IPS-18a (cell line): ENCODE results near the gene TJP1.
A peak's percentile ranks its signal among the peaks of the same experiment; 100 is the strongest.
"Not testable (repeated sequence)": the region's sequence is repeated elsewhere in the genome, so short reads cannot be mapped to it uniquely, and the experiment has no call there.

Source experiments
- H3K27ac ChIP-seq: one replicate; pipeline ENCODE4 v1.5.1; 2013; ENCODE audit warnings: low read length
- H3K27me3 ChIP-seq: one replicate; pipeline ENCODE4 v1.6.1; 2013; ENCODE audit warnings: mild to moderate bottlenecking, low read length; ENCODE audit not compliant: control insufficient read depth, insufficient read depth
- H3K36me3 ChIP-seq: one replicate; pipeline ENCODE4 v1.6.1; 2013; ENCODE audit warnings: low read depth, low read length; ENCODE audit not compliant: control insufficient read depth
- H3K4me1 ChIP-seq: one replicate; pipeline ENCODE4 v1.6.1; 2013; ENCODE audit warnings: low read depth, low read length; ENCODE audit not compliant: control insufficient read depth
- H3K4me3 ChIP-seq: one replicate; pipeline ENCODE4 v1.5.1; 2013; ENCODE audit warnings: low read length
- H3K9ac ChIP-seq: one replicate; pipeline ENCODE4 v1.6.1; 2013; ENCODE audit warnings: mild to moderate bottlenecking, low read length, moderate library complexity
- H3K9me3 ChIP-seq: one replicate; pipeline ENCODE4 v1.6.1; 2013; ENCODE audit warnings: low read depth, low read length; ENCODE audit not compliant: control insufficient read depth

TJP1 gene

GRCh38 chr15:29674661-29675533 lies 147.4 kb downstream of the TJP1 start:
- peaks cover 7% of the 10 kb centered on the region for H3K4me1 ChIP-seq
- H3K9ac ChIP-seq: peak overlapping the region; percentile 14
- no peak overlapping the region for H3K27ac ChIP-seq
- no peaks in the 10 kb centered on the region for H3K36me3 ChIP-seq
- H3K9me3 ChIP-seq: no peaks in the 10 kb centered on the region
- H3K4me3 ChIP-seq: peak overlapping the region; percentile 65
- H3K27me3 ChIP-seq: no peaks in the 10 kb centered on the region

DNA sequence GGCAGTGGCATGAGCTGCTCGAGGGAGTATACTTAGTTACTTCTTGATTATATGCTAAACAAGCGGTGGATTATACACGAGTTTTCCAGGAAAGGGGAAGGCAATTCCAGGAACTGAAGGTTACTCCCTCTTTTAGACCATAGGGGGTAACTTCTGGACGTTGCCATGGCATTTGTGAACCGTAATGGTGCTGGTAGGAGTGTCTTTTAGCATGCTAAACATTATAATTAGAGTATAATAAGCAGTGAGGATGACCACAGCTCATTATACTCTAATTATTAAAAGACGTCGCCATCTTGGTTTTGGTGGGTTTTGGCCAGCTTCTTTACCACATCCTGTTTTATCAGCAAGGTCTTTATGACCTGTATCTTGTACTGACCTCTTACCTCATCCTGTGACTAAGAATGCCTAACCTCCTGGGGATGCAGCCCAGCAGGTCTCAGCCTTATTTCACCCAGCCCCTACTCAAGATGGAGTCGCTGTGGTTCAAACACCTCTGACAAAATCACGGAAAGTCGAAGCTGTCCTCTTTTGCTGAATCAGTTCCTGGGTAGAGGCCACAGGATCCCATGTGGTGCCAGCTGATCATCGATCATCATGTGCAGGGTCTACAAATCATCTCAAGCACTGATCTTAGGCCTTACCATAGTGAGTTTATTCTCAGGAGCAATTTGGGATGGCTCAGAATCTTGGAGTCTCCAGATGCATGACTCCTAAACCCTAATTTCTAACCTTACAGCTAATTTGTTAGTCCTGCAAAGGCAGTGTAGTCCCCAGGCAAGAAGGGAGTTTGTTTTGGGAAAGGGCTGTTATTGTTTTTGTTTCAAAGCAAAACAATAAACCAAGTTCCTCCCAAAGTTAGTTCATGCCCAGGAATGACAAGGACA lies 149.1 kb downstream of the TJP1 start:
- Histone ChIP-seq H3K4me1 (peaks cover 7% of the 10 kb centered on the region), H3K36me3 (no peaks in the 10 kb centered on the region), H3K27ac (no peak overlapping the region)

DNA sequence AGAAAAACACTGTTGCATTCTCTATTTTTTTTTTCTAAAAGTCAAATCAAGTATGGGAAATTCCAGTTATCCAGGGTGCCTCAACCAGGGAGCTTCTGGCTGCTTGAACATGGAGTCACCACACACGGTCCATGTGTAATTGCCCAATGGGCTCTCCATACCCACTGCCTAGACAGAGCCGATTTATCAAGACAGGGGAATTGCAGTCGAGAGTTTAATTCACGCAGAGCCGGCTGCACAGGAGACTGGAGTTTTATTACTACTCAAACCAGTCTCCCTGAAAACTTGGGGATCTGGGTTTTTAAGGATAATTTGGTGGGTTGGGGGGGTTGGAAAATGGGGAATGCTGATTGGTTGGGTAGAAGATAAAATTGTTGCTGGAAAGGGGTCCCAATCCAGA lies 149.8 kb downstream of the TJP1 start:
- Histone ChIP-seq H3K36me3 (no peaks in the 10 kb centered on the region), H3K27me3 (no peaks in the 10 kb centered on the region), H3K4me1 (peaks cover 7% of the 10 kb centered on the region), H3K9me3 (no peaks in the 10 kb centered on the region), H3K9ac (no peak overlapping the region), H3K4me3 (no peak overlapping the region), H3K27ac (no peak overlapping the region)

More for the DNA sequence above, 149.1 kb downstream of the TJP1 start:
- Histone ChIP-seq H3K9ac (no peak overlapping the region), H3K9me3 (no peaks in the 10 kb centered on the region), H3K27me3 (no peaks in the 10 kb centered on the region), H3K4me3 (no peak overlapping the region)

DNA sequence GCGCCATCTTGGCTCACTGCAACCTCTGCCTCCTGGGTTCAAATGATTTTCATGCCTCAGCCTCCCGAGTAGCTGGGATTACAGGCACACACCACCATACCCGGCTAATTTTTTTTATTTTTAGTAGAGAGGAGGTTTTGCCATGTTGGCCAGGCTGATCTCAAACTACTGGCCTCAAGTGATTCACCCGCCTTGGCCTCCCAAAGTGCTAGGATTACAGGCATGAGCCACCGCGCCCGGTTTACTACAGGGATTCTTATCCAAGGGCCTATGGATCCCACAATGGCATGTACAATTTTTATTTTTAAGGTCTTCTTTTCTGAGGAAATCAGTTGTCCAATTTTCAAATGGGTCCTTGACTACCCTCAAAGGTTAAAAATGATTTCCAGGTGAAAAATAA lies 150.2 kb downstream of the TJP1 start:
- not testable (repeated sequence) for H3K4me1 ChIP-seq, H3K27ac ChIP-seq, H3K9me3 ChIP-seq, H3K9ac ChIP-seq, H3K27me3 ChIP-seq, H3K4me3 ChIP-seq, H3K36me3 ChIP-seq

- Histone ChIP-seq H3K9ac (no peak overlapping the region), H3K36me3 (no peaks in the 10 kb centered on the region), H3K27me3 (no peaks in the 10 kb centered on the region), H3K4me3 (no peak overlapping the region), H3K9me3 (no peaks in the 10 kb centered on the region), H3K4me1 (peaks cover 7% of the 10 kb centered on the region), H3K27ac (no peak overlapping the region)
Observed at GRCh38 chr15:29670998-29671981, 151.0 kb downstream of the TJP1 start.

DNA sequence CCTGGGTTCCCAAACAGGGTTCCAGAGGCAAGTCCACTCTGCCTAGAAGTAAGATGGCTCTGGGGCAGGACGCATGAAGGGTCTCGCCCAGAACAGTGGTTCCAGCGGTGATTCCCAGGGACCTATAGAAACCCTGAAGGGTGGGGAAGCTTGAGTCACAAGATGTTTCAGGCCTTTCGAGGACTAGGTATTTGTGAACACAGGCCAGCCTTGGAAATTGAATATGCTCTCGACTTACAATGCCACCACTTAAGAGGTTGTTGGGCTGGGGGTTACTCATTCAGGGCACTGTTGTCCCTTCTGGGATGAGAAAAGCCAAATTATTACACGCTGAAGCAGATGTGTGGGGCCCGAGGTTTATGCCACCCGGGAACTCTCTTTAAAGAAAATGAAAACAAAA lies 152.0 kb downstream of the TJP1 start:
- H3K9ac ChIP-seq: no peak overlapping the region
- no peak overlapping the region for H3K27ac ChIP-seq
- H3K4me3 ChIP-seq: no peak overlapping the region
- no peaks in the 10 kb centered on the region for H3K9me3 ChIP-seq
- no peaks in the 10 kb centered on the region for H3K27me3 ChIP-seq
- no peaks in the 10 kb centered on the region for H3K36me3 ChIP-seq
- peaks cover 7% of the 10 kb centered on the region for H3K4me1 ChIP-seq

DNA sequence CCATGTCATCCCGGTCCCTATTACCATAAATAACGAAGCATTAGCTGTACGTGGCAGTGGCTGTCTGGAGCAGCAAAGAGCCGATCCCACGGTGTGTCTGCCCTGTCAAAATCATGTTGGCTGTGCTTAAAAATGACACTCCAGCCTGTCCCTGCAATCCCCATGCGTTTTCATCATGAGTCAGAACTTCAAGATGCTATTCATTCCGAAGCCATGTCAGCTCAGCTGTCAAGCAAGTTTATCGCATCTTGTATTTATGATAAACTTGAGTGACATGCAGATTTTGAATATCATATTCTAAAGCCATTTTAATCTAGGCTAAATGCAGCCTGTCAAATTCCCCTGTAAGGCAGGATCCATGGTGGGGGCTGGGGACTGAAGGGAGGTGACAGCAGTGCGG lies 152.4 kb downstream of the TJP1 start:
- Histone ChIP-seq H3K27ac (no peak overlapping the region), H3K9ac (no peak overlapping the region), H3K4me1 (peaks cover 7% of the 10 kb centered on the region)

GRCh38 chr15:29668120-29668602 lies 154.1 kb downstream of the TJP1 start:
- H3K27me3 ChIP-seq: no peaks in the 10 kb centered on the region
- H3K36me3 ChIP-seq: no peaks in the 10 kb centered on the region

More for the DNA sequence above, 152.4 kb downstream of the TJP1 start:
- H3K27me3 ChIP-seq: no peaks in the 10 kb centered on the region
- H3K36me3 ChIP-seq: no peaks in the 10 kb centered on the region
- H3K9me3 ChIP-seq: no peaks in the 10 kb centered on the region
- H3K4me3 ChIP-seq: no peak overlapping the region

DNA sequence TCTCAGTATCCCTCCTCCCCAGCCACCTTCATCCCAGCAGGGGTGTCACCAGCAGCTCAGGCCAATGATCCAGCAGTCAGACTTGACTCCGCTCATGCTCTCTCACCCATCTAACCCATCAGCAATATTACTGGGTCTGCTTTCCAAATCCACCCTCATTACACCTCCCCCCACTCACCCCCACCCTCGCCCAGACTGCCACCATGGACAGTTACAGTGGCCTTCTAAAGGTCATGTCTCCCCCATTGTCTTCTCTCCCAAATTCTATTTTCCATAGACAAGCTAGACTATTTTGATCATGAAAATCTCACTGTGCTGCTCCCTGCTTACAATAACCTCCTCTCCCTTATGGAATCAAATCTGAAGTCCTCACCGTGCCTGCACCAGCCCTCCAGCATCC lies 156.0 kb downstream of the TJP1 start:
- peaks cover 1% of the 10 kb centered on the region for H3K4me1 ChIP-seq

More at GRCh38 chr15:29668120-29668602, 154.1 kb downstream of the TJP1 start:
- Histone ChIP-seq H3K4me3 (no peak overlapping the region), H3K4me1 (peaks cover 7% of the 10 kb centered on the region), H3K27ac (no peak overlapping the region), H3K9ac (no peak overlapping the region), H3K9me3 (no peaks in the 10 kb centered on the region)

DNA sequence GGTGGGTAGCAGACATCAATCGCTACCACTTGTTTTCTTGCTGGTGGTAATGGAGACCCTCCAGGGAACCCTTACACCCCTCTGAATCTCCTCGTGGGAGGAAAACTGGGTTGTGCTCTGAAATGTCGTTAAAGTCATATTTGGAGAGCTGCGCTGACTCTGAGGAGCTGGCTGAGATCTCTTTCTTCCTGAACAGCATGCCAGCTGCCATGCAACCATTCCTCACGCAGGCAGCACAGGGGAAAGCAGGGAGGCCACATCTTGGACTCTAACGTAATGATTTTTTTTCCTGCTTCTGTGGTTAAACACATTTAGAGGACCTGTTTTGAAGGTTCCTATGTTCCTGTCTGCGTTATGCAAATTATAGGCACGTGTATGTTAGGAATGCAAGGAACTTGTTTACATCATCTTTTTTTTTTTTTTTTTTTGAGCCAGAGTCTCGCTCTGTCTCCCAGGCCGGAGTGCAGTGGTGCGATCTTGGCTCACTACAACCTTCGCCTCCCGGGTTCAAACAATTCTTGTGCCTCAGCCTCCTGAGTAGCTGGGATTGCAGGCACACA lies 156.7 kb downstream of the TJP1 start:
- Histone ChIP-seq H3K4me3 (no peak overlapping the region), H3K9ac (no peak overlapping the region), H3K27me3 (no peaks in the 10 kb centered on the region), H3K4me1 (no peaks in the 10 kb centered on the region), H3K9me3 (no peaks in the 10 kb centered on the region), H3K27ac (no peak overlapping the region), H3K36me3 (no peaks in the 10 kb centered on the region)

More for the DNA sequence above, 156.0 kb downstream of the TJP1 start:
- Histone ChIP-seq H3K4me3 (no peak overlapping the region), H3K27me3 (no peaks in the 10 kb centered on the region), H3K9ac (no peak overlapping the region), H3K36me3 (no peaks in the 10 kb centered on the region), H3K27ac (no peak overlapping the region), H3K9me3 (no peaks in the 10 kb centered on the region)
